Activated CD4-positive, alpha-beta T cell treated with anti-CD3 and anti-CD28 coated beads, Interleukin-2, amount 50 U/mL, for 48 hours (primary cell): Measurements from ENCODE around the gene EPHB1.

ENCODE experiments used
- DNase-seq, 2 experiments: peaks; one replicate each; pipeline ENCODE4 v3.0.0-alpha.2; 2020

Gene EPHB1

DNA sequence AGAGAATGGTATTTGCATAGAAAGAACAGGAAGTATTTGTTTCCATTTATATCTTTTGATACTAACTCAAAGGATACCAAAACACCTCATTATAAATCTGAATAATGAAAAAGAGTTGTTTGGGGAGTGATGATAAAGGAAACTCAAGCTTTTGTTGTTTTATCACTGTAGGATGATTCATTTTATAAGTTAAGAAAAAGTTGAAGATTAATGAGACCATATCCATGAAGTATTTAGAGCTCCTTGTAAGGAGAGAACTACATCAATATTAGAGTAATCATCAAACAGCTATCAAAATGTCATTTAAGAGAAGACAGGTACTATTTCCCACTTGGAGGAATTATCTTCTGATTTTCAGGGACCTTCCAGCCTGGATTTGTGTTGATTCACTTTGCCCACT lies 92.5 kb downstream of the EPHB1 start:
- no peak for DNase-seq

DNA sequence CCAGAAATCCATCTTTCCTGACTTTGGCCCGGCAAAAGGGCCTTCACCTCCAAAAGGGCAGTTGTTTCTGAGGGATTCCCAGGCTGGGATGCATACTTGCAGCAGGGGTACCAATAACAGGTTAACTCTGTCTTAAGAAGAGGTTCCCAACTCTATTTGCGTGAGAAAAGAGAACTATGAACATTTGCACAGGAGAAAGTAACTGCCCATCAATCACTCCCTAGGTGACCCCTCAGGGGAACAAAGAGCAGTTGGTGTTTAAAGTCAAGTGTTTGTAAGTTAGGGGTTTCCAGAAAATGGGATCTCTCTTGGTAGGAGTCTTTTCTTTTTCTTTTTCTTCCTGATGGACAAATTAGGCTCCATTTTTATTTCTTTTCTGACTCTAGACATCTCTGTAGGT lies 97.3 kb downstream of the EPHB1 start:
- DNase-seq, result no peak

DNA sequence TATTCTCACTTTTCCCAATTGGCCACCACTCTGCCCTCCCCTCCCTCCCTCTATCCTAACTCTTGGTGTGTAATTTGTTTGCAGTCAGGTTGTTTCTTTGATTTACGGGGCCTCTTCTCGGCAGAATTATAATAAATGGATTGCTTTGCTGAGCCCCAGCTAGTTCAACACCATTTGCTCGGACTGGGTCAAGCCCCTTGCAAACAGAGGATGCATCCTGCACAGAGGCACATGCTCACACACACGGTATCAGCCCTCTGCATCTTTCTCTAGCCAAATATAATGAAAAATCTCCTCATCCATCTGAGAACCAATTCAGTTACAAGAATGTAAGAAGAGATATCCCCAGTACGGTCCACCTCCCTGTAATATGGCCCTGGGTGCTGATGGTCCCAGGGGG lies 97.7 kb downstream of the EPHB1 start:
- DNase-seq, result no peak

DNA sequence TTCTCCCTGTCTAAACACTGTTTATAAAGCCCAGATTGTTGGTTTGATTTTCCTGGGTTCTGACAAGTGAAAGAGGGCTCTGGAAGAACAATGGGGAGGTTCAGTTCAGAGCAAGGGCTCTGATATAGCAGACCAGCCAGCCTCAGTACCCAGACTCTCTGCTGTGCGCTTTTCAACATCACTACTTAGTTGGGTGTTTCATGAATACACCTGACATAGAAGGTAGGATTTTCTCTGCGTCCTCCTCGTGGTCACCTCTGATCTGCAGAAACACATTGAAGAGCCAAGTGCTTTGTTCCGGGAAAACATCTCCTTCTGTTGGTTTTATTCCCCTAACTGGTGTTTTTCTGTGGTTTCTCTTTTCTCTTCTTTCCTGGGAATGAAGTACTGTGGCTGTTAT lies 99.5 kb downstream of the EPHB1 start:
- DNase-seq, result no peak

DNA sequence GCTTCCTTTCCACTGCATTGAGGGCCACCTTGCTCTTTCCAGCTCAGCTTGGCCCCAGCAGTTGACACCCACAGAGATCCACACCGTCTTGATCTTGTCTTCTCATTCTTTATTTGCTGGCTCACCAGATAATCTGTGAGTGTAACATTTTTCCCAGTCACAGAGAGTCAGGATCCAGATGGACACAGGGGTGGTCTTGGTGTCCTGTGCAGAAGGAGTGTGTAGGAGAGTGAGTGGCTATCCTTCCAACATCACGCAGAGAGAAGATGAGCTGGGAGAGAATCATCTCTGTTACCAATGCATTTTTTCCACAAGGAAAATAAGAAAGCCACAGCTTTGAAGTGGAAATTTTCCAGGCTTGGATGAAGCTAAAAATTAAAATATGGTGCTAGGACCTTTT lies 100.1 kb downstream of the EPHB1 start:
- DNase-seq, result no peak

DNA sequence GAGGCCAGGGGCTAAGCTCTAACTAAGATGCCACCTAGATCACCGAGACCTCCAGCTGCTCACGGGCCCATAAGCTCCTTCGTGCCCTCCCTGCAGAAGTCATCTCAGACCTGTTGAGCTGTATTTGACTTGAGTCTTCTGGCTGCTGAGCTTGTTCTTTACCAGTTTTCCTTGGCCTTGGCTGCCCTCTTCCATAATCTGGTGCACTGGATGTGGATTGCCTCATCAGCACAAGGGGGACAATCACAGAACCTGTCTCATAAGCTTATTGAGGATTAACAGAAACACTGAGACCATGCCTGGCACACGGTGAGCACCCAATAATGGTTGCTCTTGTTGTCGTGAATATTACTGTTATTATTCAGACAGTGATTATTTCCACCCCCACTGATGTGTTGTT lies 101.1 kb downstream of the EPHB1 start:
- DNase-seq, result no peak

DNA sequence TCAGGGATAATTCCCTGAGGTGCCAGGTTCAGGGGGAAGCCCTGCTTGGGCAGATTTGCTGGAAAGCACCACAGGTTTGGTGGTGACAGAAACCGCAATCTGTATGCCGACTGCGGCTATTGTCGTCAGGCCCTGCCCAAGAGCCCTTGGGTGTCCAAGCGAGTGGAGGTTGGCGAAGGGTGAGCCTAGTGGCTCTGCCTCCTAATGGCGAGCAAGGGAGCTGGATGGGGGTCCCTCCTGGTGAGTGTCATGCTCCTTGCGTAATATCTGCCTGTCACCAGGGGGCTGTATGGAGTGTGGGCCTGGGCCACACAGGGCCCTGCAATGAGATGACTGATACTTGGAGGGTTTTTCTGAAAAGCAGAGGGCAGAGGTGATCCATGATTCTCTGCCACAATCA lies 101.6 kb downstream of the EPHB1 start:
- DNase-seq, result no peak

DNA sequence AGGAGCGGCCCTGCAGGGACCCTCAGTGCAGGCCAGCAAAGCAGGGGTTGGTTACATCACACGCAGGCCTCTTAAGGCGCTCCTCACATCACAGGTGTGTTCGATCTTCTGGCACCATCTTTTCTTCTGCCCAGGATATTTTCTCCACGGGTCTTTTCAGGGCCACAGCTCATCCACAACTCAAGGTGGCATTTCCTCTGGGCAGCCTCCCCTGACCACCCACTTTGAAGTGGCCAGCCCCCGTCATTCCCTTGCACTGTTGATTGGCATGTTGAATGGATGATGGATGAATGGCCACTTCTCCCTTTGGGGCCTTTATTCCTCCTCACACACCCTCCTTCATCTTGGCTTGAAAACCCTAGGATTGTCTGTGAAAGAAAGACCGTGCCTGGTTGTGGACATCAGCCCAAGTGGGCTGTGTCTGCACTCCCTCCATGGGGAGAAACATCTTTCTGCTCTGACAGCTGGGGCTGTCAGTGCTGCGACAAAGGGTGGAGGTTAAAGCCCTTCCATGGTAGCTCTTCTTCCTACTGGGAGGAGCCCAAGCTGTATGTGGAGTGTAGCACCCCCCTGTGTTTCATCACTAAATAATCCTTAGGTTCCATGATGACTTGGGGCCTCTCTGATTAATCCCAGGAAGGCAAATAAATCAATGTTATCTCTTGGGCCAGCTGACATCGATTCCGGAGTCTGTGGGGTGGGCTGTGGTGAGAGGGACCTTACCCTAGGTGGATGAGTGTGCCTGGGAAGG lies 102.5 kb downstream of the EPHB1 start:
- no peak for DNase-seq

DNA sequence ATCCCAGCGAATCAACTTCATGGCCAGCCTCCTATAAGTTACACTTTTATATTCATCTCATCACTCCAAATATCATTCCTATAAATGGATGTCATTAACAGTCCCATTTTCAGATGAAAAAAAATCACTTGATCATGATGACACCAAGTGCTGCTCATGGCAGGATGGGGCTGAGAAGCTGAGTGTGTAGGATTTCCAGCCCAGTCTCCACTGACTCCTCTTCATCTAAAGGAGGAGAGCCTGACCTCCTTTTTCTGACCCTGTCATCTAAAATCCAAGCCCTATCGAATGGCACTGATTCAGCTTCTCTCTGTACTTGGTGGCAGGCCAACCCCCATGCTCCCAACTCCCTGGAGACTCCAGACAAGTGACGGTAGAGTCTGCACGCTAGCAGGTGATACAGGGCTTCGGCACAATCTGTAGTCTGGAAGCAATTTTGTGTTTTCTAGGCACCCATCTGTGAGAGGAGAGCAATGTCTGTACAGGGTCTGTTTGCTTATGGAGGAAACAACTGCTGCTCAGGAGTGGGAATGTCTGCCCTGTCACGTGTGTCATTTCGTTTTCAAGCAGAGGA lies 103.2 kb downstream of the EPHB1 start:
- DNase-seq, result no peak

DNA sequence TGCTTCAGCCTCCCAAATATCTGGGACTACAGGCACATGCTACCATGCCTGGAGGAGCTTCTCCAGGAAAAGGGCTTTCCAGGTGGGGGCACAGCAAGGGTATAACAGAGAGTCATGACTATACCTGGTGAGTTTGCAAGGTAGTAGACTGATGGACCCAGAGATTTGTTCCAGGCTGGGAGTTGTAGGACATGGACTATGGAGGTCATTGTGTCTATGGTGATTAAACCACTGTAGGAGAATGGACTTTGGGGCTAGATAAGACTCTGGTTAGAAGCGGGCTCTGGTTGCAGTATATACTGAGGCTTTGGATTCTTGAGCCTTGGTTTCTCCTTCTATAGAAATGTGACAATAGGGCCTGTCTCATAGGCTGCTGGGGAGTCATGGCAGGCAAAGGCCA lies 104.7 kb downstream of the EPHB1 start:
- no peak for DNase-seq

DNA sequence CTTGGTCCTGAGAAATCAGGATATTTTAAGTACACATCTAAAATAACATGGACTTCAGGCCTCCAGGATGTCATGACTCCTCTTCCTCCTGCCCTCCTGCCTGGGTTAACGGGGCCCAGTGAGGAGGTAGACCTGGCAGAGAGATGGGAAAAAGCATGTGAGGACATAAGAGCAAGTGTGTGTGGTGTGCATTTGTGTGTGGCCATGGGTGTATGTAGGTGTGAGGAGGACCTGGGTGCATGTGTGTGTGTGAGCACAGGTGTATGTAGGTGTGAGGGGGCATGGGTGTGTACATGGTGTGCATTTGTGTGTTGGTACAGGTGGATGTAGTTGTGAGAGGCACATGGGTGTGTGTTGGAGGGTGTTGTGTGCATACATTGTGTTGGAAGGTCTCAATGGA lies 105.4 kb downstream of the EPHB1 start:
- no peak for DNase-seq

DNA sequence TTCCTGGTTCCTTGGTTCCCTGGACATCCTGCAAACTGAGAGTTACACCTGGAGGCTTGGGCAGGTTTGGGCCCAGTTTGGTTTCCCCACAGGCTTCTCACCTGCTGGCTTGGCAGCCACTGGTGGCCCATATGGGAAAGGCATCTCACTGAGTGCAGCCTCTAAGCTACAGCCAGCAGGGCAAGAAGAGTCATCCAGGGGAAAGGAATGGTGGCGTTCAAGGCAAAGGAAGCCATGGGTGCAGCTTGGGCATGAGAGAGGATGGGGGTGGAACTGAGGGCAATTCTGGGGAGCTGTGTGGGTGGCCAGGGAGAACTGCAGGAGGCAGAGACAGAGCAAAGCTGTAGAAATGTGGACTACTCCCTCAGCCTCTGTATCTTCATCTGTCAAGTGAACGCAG lies 106.4 kb downstream of the EPHB1 start:
- DNase-seq, result no peak

DNA sequence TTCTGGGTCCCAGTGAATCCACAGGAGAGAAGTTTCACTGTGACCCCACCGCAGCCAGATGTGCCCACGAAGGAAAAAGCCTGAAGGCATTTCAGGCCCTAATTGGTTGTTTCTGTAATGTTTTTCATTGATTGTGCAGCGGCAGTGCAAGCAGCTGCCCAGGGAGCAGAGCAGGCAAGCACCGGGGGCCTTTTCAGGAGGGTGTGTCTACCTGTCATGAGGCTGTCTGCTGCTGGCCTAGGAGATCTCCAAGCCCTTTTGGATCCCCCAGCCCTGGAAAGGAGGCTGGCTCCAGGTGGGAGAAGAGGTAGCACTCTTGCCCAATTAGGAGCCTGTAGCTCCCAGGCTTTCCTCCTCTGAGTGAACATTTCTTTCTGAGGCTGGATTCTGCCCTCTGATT lies 108.8 kb downstream of the EPHB1 start:
- DNase-seq, result no peak

DNA sequence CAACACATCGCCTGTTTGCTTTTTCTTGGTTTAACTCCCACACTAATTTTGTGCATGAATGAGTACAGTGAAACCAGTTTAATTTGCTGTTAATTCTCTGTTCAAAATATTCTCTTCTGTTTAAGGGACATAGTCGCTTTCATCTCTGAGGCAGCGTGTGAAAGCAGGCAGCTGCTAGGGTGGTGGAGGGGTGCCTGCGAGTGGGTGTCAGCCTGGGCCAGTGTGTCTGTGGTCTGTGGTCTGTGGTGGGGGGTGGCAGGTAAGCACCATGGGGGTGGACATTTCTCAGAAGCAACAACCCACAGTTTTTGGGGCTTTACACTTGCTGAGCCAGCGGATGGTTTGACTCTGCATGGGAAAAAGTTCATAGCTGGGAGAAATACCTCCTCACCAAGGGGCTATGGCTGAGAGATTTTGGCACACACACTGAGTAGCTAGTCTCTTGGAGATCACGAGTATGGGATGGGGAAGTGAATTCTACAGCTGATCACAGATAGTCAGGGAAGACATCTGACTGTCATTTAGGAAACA lies 109.2 kb downstream of the EPHB1 start:
- DNase-seq, result peak; percentile 30 to 39

DNA sequence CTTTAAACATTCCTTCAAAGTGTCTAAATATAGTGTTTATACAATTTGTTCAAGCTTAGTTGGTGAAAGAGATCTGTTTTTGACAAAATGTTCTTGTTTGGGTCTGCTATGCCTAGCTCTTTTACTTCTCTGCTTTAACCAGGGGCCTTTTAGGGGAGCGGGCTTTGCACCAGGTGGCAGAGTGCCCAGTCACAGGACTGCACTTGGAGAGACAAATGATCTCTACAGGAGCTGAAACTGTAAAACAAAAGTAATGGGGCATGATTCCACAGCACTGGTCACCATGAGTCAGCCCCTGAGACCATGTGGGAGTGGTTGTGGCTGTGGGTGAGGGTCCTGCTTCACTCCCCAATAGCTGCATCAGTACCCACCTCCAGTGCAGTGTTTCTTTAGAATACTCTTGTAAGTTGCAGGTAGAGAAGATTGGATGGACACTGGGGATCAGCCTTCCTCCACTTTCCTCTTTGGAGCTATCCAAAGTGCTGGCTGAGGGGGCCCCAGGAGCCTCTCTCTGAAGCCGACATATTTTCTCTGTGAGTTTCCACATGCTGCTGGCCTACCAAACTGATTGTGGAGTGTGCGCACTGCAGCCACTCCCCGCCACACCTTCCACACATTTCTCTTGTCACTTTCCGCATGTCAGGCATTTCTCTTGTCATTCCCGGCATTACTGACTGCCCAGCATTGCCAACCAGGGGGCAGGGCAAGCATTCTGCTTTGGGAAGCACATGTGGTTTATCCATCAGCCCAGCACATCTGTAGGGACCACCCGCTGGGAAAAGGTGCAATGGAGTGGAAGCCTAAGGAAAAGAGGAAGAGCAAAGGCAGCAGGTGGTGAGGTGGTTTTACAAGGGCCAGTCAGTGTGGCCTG lies 110.0 kb downstream of the EPHB1 start:
- DNase-seq, result no peak

DNA sequence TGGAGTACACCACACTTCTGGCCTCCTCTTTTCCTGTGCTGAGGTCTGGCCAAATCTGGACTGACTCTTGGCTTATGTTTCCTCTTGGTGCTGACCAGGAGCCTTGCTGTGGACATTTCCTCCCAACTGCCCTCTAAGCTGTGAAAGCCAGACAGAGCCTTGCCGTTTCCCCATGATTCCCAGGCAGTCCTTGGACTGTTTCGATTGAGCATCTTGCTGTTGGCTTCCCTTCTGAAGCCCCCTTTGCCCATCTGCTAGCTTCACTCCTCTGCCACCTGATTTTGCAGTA lies 110.5 kb downstream of the EPHB1 start:
- no peak for DNase-seq

DNA sequence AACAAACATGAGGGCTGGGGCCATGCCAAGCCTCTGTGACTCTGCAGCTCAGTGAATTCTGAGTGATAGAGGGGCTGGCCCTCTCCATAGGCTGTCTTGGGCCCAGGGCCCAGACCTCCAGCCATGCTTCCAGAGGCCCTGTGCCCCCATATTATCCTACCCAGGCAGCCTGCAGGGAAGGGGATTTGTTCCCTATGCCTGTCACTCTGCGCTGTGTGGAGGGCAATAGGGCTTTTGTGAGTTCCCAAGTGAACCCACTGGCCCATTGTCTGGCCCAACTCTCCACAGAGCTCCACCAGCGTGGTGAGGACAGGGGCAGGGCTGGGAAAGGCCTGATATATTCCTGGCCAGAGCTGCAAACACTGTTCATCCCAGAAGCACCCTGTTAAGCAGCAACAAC lies 113.2 kb downstream of the EPHB1 start:
- no peak for DNase-seq

DNA sequence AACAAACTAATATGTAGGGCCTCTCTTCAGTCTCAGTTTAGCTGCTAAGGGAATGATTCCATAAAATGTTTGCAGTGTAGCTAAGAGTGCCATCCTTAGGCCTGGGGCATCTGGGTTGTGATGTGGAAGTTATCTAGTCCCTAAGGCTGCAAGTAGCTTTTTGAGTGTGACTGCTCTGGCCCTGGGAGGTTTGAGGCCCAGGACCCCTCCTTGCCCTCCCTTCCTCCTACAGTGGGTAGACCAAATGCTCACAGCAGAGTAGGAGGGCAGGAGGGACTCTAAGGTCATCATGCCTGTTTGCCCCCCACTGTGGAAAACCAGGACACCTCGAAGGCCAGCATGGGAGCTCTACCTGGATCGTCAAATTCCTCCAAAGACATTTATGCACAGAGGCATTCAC lies 115.0 kb downstream of the EPHB1 start:
- no peak for DNase-seq

DNA sequence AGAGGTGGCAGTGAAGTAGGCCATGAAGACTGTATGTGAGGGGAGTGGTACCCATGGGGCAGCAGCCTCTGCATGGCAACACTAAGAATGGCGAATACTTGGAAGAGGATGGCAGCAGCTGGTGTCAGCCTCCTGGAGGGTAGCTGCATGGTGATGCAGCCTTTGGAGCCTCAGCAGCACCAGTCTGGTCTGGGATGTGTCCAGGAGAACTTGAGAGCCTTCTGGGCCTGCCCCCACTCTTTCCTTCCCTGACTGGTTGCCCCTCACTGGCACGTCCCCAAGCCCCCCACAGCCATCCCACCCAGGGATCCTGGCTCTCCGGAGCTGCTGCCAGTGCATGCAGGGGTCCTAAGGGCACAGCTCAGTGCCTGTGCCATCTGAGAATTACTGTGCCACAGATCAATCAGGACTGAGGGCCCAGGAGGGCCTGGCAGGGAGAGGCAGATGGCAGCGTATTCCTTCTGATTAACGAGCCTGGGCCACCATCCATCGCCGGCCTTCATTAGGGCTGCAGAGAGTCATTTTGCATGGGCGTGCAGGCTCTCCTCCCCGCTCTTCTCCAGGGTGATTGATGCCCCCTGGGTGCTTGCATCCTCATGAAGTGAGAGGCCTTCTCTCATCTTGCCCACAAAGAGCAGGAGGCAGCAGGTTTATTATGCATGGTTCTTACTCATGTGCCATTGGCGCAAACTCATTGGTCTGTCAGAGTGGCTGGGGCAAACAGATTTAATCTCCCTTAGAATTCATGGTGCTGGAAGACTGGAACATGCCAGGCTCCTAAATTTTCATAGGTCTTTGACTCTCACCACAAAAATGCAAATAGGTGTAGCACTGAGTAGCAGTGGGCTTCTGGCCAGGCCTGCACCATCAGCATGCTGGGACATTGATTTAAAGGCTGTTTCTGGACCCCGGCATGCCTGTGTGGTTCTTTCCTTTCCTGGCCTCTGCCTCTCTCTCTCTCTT lies 116.8 kb downstream of the EPHB1 start:
- DNase-seq, result no peak

DNA sequence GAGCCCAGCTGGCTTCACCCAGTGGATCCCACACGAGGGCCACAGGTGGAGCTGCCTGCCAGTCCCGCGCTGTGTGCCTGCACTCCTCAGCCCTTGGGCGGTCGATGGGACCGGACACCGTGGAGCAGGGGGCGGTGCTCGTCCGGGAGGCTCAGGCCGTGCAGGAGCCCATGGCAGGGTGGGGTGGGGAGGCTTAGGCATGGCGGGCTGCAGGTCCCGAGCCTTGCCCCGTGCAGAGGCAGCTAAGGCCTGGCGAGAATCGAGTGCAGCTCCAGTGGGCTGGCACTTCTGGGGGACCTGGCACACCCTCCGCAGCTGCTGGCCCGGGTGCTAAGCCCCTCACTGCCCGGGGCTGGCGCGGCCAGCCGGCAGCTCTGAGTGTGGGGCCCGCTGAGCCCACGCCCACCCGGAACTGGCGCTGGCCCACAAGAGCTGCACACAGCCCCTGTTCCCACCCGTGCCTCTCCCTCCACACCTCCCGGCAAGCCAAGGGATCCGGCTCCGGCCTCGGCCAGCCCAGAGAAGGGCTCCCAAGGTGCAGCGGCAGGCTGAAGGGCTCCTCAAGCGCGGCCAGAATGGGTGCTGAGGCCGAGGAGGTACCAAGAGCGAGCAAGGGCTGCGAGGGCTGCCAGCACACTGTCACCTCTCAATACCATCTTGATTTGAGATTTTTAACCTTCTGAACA lies 121.4 kb downstream of the EPHB1 start:
- no peak for DNase-seq

DNA sequence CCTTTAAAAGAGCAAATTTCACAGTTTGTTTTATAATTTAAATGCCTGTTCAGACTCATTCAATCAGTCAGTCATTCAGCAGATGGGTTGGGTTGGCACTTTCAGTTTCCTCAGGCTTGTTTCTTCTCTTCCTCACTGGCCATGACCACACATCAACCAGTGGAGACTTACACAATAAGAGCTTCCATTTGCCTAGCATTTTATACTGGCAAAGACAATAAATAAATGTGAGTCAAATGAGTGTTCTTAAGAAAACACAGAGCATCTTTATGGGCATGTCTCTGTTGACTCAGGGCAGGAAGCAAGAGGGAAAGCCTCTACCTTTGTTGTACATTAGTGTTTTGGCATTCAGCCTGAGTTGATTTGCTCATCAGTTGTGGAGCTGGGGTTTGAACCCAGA lies 122.6 kb downstream of the EPHB1 start:
- DNase-seq, result no peak

DNA sequence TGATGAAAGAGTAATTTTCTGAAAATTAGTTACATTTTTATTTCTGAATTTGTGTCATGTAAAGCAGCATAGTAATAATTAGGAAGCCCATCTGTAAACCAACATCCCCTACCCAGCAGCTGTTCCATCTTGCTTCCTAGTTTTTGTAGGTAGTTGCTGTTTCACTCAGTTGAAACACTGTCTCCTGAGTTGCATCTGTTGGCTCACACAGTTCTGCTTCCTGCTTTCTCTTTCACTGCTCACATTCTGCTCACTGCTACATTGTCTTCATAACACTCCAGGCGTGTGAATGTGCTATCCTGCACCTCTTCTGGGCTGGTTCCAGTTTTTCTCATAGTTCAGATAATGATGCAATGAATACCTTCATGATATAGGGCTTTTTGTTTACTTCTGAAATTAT lies 123.4 kb downstream of the EPHB1 start:
- no peak for DNase-seq
